Prostate gland (tissue), 2 donors: ENCODE results near the gene RGS17.

ENCODE experiments used
- CTCF ChIP-seq, 4 experiments: fragments of 200-600 bp in 2 of 4; fragments of 450-650 bp in 2 of 4; sonication (generic) in 2 of 4; IDR thresholded peaks; 1 replicate in 3 of 4; 2 replicates in 1 of 4; pipeline ENCODE4 v1.5.1; 2016 to 2019; ENCODE audit warnings: antibody characterized with exemption in 4 of 4, mild to moderate bottlenecking in 2 of 4, moderate library complexity in 2 of 4
- POLR2A ChIP-seq: fragments of 450-650 bp; IDR thresholded peaks from one replicate; pipeline ENCODE4 v1.6.1; 2016; ENCODE audit warnings: antibody characterized with exemption, mild to moderate bottlenecking
- POLR2AphosphoS5 ChIP-seq: sonication (generic); formaldehyde crosslinking; IDR thresholded peaks from one replicate; pipeline ENCODE4 v1.6.1; 2017; ENCODE audit warnings: antibody characterized with exemption

- no peak for TF ChIP-seq CTCF (IDR thresholded peaks at IDR 0.05)
- TF ChIP-seq POLR2A = no peak
- TF ChIP-seq POLR2AphosphoS5 = no peak
Measured at GRCh38 chr6:153126218-153126617, 4.9 kb downstream of the RGS17 start.
